Kidney (tissue), 14 donors: Measurements from ENCODE around the gene RPUSD3. TPM values are rescaled to one million over a fixed set of nuclear protein-coding genes. Genes with fewer than 3 reads are reported as not detected.

ENCODE experiments used
- DNase-seq, 5 donors: peaks; one replicate each; pipeline ENCODE4 v3.0.0-alpha.2; 2013 to 2020
- FAIRE-seq: peaks from 2 replicates; lab custom pipeline; 2012; peaks lifted over from hg19 to GRCh38; lab: Jason Lieb, UNC
- H3K27ac ChIP-seq, 2 donors: one replicate each; pipeline ENCODE4 v1.7.0; 2013; ENCODE audit warnings: low read depth in 2 of 2, low read length in 2 of 2, inconsistent platforms in 1 of 2
- H3K27me3 ChIP-seq: one replicate; pipeline ENCODE4 v1.7.1; 2013; ENCODE audit warnings: low read length, inconsistent platforms; ENCODE audit not compliant: control insufficient read depth, insufficient read depth
- H3K36me3 ChIP-seq, 3 donors: one replicate each; pipeline versions ENCODE4 v1.7.0 to v1.7.1; 2013; ENCODE audit warnings: low read length in 3 of 3, control low read depth in 1 of 3, inconsistent platforms in 1 of 3; ENCODE audit not compliant: insufficient read depth in 3 of 3, control insufficient read depth in 2 of 3
- H3K4me1 ChIP-seq, 3 donors: one replicate each; pipeline versions ENCODE4 v1.7.0 to v1.7.1; 2013; ENCODE audit warnings: low read length in 3 of 3, inconsistent platforms in 1 of 3, low read depth in 1 of 3; ENCODE audit not compliant: control insufficient read depth in 2 of 3, insufficient read depth in 2 of 3
- H3K4me3 ChIP-seq, 3 donors: one replicate each; pipeline versions ENCODE4 v1.7.0 to v1.8.1; 2013; ENCODE audit warnings: low read length in 3 of 3, control low read depth in 1 of 3, inconsistent platforms in 1 of 3
- H3K9ac ChIP-seq, 3 donors: one replicate each; pipeline versions ENCODE4 v1.7.0 to v1.7.1; 2013; ENCODE audit warnings: low read length in 3 of 3, control low read depth in 1 of 3, inconsistent platforms in 1 of 3
- H3K9me3 ChIP-seq, 3 donors: one replicate each; pipeline versions ENCODE4 v1.7.0 to v1.7.1; 2013; ENCODE audit warnings: low read length in 3 of 3, control low read depth in 1 of 3, inconsistent platforms in 1 of 3; ENCODE audit not compliant: control insufficient read depth in 2 of 3, insufficient read depth in 1 of 3
- intact Hi-C: fragments of 100-400 bp; cut with DNase I; formaldehyde crosslinking; loops from one replicate; pipeline ENCODE4 v1.11.1; 2022
- polyA plus RNA-seq: library from polyadenylated mRNA; stranded (reverse); fragments of 350-450 nt; fragmentation: Illumina TruSeq; extraction: RNeasy Lipid Tissue Mini Kit (QIAGEN cat#74804); gene quantifications from one replicate; pipeline ENCODE4 v1.2.3, GENCODE V29; 2014; ENCODE audit warnings: low read depth, low replicate concordance; ENCODE audit not compliant: insufficient read depth
- total RNA-seq: library from RNA; stranded (reverse); fragmentation: NEBNext Ultra II Directional; extraction: Animal tissue kit (Norgen Biotek cat#: 25700); gene quantifications from one replicate; pipeline ENCODE4 v1.2.1, GENCODE V29; 2021
- TF ChIP-seq, protein P1 (sequence below): IDR thresholded peaks from 3 replicates; pipeline ENCODE4 v1.5.1; 2012; ENCODE audit warnings: mild to moderate bottlenecking, moderate library complexity, borderline replicate concordance; ENCODE audit not compliant: insufficient read depth; ENCODE audit errors: extremely low read depth
- donor health status: control.
- donor health status: control.
- donor health status: control.
- donor health status: control.
- donor health status: control.
- donor health status: DM: yes; HTN: yes; CAD: no.
- donor health status: Normal renal cell carcinoma (clear cell type).

The RPUSD3 gene
- total and polyA plus RNA-seq, 2 donors from 2014 or later: 29.1 to 53.2 TPM

- Histone ChIP-seq H3K9ac (no peak overlapping the region), H3K27me3 (no peaks in the 10 kb centered on the region), H3K4me3 (no peak overlapping the region), H3K4me1 (peaks cover 0 to 7% (median 4%) of the 10 kb centered on the region in 3 donors), H3K9me3 (no peaks in the 10 kb centered on the region), H3K27ac (no peak overlapping the region), H3K36me3 (peaks cover 15 to 38% (median 29%) of the 10 kb centered on the region in 3 donors)
- intact Hi-C loops: no loop called here
- FAIRE-seq (no peak), DNase-seq (no peak)
- TF ChIP-seq, protein P1, sequence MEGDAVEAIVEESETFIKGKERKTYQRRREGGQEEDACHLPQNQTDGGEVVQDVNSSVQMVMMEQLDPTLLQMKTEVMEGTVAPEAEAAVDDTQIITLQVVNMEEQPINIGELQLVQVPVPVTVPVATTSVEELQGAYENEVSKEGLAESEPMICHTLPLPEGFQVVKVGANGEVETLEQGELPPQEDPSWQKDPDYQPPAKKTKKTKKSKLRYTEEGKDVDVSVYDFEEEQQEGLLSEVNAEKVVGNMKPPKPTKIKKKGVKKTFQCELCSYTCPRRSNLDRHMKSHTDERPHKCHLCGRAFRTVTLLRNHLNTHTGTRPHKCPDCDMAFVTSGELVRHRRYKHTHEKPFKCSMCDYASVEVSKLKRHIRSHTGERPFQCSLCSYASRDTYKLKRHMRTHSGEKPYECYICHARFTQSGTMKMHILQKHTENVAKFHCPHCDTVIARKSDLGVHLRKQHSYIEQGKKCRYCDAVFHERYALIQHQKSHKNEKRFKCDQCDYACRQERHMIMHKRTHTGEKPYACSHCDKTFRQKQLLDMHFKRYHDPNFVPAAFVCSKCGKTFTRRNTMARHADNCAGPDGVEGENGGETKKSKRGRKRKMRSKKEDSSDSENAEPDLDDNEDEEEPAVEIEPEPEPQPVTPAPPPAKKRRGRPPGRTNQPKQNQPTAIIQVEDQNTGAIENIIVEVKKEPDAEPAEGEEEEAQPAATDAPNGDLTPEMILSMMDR: no peak
Measured at GRCh38 chr3:9797196-9797945, 46.4 kb downstream of the RPUSD3 start.

DNA sequence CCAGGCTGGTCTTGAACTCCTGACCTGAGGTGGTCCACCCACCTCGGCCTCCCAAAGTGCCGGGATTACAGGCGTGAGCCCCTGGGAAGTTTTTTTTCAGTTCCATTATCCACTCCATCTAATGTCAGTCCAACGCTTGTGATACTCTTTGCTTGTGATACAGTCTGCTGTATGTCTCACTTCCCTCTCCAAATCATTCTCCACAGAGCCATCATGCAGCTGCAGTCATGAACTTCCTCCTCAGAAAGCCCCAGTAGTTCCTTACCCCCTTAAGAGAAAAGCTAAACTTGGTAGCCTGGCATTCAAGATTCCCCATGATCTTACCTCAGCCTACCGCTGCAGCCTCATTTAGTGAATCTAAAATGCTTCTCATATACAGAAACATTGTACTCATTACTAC lies 48.6 kb downstream of the RPUSD3 start:
- intact Hi-C loops: no loop called here
- no peak overlapping the region for H3K9ac ChIP-seq
- peaks cover 11 to 28% (median 22%) of the 10 kb centered on the region in 3 donors for H3K36me3 ChIP-seq
- H3K9me3 ChIP-seq: no peaks in the 10 kb centered on the region
- H3K27me3 ChIP-seq: no peaks in the 10 kb centered on the region
- H3K4me3 ChIP-seq: no peak overlapping the region
- no peak for DNase-seq
- TF ChIP-seq, protein P1: no peak
- peaks cover 6 to 19% (median 8%) of the 10 kb centered on the region in 3 donors for H3K4me1 ChIP-seq
- H3K27ac ChIP-seq: no peak overlapping the region
- no peak for FAIRE-seq

DNA sequence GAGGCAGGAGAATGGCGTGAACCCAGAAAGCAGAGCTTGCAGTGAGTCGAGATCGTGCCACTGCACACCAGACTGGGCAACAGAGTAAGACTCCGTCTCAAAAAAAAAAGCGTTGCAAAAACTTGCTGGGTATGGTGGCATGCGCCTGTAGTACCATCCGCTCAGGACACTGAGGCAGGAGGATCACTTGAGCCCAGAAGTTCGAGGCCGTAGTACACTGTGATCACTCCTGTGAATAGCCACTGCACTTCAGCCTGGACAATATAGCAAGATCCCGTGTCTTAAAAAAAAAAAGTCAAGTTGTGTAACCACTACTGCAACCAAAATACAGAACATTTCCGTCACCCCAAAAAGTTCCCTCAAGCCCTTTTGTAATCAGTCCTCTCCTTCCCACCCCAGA lies 49.4 kb downstream of the RPUSD3 start:
- Histone ChIP-seq H3K27ac (no peak overlapping the region), H3K4me1 (peaks cover 6 to 19% (median 8%) of the 10 kb centered on the region in 3 donors), H3K9me3 (no peaks in the 10 kb centered on the region), H3K4me3 (no peak overlapping the region), H3K27me3 (no peaks in the 10 kb centered on the region), H3K36me3 (peaks cover 8 to 27% (median 17%) of the 10 kb centered on the region in 3 donors), H3K9ac (no peak overlapping the region)
- TF ChIP-seq, protein P1: no peak
- FAIRE-seq (no peak), DNase-seq (no peak)
- intact Hi-C loops: no loop called here
